HG03103 (cell line): ENCODE results near the gene ZC3H18.

Experiments used
- ATAC-seq: cut with Tn5 transposase; IDR thresholded peaks from one replicate; pipeline ENCODE4 v1.9.1; 2021; ENCODE audit warnings: low read depth; ENCODE audit not compliant: unreplicated experiment

ZC3H18 gene

GRCh38 chr16:88634994-88635670, 64.9 kb downstream of the ZC3H18 start:
- no peak for ATAC-seq

DNA sequence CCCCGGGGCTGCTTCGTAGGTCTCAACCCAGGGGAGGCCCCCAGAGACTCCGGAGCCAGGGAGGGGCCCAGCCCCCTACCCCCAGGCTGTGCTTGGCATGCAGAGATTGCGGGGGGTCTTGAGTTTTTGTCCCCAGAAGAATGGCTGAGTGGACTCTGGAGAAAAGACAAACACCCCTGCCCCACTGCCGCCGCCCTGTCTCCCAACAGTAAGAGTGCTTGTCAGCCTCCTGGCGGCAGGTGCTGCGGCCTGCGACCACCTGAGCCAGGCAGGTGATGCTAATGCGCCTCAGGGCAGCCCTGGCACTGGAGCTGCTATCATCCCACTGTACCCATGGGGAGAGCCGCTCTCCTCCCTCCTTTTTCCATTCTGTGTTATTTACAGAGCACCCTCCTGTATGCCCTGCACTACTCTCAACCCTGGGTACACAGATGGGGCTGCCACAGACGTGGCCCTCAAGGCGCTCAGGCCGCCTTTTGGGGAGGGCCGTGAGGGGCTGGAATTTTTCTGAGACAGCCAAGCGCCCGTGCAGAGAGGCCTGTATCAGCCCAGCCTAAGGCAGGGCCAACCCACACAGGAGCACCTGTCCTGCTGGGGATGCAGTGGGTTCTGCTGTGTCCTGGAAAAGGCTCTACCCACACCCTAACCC, 65.6 kb downstream of the ZC3H18 start:
- no peak for ATAC-seq

DNA sequence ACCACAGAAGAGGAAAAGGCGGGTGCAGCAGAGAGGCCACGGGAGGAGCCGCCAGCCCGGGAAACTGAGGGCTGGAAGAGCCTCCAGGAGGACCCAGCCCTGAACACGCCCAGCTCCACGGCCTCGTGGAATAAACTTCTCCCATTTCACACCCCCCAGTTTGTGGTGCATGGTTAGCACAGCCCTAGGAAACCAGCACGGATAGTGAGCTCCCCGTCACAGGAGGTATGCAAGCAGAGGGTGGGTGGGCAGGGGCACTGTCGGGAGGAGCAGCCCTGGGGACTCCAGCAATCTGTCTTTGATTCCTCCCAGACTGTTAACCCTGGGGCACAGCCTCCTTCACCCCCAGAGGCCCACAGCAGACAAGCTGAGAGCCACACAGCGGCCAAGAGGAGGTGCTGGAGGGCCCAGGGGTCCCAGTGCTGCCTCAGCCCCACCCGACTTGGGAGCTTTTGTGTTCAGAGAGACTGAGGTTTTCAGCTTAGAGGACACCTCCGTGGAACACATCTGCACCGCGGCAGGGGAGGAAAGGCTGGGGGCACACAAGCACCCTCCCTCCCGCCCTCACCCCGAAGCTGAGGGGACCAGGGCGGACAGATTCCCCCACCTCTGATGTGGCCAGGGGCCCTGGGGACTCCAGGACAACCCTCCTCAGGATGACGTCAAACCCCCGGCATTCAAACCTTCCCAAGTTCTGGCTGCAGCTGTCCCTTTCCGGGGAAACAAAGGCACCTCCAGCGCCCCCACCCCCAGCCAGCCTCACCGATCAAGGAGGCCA, 66.5 kb downstream of the ZC3H18 start:
- ATAC-seq = no peak

DNA sequence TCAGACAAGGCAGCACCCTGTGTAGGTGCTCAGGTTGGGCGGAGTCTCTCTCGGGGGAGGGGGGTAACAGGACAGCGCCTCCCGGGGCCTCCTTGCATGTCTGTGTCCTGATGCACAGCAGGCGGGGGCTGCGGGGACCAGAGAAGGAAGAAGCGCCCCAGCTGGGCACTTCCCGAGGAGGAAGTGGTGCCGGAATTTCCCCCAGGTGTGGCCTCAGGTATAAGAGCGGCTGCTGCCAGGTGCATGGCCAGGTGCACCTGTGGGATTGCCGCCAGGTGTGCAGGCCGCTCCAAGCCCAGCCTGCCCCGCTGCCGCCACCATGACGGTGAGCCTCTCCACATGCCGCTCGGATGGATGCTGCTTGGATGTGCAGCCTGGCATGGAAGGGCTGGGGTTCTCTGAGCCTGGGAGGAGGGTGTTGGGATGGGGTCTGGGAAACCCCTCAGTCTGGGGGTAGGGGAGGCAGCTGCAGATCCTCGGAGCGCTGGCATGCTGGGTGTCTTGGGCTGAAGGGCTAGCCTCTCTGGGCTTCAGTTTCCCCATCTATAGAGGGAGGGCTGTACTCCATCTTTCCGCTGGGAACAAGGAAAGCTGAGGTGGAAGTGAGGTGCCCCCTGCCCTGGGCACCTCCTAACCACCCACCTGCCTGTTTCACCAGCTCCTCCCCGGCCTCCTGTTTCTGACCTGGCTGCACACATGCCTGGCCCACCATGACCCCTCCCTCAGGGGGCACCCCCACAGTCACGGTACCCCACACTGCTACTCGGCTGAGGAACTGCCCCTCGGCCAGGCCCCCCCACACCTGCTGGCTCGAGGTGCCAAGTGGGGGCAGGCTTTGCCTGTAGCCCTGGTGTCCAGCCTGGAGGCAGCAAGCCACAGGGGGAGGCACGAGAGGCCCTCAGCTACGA, 68.4 kb downstream of the ZC3H18 start, which contains the start of gene IL17C:
IL17C (plus strand) TSS at position 250 of the 908 bp plus-strand sequence; CDS start at position 320, 70 bp downstream.
- no peak for ATAC-seq

GRCh38 chr16:88639231-88640038, 69.2 kb downstream of the ZC3H18 start:
- ATAC-seq = no peak

DNA sequence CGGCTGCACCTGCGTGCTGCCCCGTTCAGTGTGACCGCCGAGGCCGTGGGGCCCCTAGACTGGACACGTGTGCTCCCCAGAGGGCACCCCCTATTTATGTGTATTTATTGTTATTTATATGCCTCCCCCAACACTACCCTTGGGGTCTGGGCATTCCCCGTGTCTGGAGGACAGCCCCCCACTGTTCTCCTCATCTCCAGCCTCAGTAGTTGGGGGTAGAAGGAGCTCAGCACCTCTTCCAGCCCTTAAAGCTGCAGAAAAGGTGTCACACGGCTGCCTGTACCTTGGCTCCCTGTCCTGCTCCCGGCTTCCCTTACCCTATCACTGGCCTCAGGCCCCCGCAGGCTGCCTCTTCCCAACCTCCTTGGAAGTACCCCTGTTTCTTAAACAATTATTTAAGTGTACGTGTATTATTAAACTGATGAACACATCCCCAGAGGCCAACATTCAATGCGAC, 69.9 kb downstream of the ZC3H18 start:
- ATAC-seq = no peak

DNA sequence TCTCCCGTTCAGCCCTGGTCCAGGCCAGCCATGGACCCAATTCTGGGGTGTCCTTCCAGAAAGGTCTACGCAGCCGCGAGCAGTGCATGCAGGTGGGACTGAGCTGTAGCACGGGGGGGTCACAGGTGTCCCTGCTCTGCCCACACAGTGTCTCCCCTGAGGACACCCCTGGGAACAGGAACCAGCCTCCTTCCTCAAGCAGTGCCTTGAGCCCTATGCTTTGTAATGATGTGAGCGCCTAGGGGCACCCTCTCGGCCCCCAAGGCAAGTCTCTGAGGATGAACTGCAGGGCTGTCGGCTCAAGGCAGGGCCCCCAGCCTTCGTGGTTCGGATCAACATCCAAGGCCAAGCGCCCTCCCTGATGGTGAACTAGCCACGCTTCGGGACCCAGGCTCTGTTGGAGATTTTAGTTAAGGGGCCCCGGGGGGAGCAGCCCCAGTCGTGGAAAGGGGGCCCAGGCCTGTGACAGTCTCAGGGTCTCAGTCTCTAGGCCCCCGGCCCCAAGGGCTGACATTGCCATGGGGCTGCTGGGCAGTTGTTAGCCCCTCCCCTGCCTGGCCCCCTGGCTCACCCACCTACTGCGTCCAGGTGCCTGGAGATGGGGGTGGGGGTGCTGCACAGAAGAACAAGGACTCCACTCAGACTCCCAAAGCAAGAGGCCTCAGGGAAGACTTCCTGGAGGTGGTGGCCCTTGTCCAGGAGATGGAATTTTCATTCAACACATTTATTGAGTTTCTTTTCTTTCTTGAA, 70.5 kb downstream of the ZC3H18 start:
- ATAC-seq = no peak

DNA sequence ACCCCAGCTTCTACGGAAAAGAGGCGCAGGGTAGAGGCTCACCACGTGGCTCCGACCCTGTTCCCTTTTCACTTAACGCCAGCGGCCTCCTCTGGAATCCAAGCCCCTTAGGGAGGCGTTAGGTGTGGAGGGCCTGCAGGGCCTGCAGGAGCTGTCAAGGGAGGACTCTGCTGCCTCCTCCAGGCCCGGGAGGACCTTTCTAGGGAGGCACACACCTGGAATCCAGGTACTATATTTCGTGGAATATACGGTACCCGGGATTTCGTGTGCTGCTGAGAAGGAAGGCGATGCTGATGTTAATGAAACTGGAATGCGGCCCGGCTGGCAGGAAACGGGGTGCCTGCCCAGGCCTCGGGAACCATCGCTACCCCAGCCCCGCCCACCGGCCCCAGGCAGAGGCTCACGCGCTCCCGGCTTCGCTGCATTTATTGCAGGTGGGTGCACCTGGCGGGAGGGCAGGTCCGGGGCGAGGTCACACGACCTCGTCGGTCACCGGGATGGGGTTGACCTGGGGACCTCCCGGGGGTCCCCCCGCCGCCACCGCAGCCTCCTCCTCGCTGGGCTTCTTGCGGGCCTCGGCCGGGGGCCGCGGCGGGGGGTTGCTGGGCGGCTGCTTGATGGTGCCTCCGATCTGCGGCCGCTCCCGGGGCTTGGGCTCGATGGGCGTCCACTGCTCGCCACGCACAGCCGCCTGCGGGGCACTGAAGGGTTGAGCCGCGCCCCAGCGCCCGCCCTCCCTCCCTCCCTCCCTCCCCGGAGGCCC, 72.9 kb downstream of the ZC3H18 start:
- ATAC-seq = no peak

DNA sequence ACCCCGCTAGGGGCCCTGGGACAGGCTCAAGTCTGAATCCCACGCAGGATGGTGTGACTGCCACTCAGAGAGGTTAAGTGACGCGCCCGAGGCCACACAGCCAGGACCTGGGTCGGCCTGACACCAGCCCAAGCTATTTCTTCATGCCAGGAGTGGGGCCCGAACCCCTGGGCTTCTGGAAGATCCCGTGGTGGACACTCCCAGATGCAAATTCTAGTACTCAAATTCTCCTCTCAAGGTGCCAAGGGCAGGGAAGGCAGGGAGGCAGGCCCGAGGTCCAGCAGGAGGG, 73.4 kb downstream of the ZC3H18 start:
- no peak for ATAC-seq

DNA sequence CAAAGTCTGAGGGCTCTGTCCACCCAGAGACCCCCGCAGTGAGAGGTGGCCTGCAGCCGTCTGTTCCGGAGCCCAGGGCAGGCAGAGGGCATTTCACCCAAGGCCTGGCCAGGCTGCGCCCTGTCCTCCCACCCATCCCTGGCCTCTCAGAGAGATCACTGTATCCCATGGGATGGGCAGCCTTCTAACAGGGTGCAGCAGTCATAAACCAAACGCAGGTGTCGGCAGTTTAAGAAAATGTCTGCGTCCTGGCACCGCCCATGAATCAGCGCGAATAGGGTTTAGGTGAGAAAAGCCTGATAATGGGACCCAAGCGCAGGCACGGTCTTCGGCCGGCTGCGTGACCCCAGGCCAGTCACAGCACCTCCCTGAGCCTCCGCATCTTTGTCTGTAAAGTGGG, 75.3 kb downstream of the ZC3H18 start:
- ATAC-seq = no peak

DNA sequence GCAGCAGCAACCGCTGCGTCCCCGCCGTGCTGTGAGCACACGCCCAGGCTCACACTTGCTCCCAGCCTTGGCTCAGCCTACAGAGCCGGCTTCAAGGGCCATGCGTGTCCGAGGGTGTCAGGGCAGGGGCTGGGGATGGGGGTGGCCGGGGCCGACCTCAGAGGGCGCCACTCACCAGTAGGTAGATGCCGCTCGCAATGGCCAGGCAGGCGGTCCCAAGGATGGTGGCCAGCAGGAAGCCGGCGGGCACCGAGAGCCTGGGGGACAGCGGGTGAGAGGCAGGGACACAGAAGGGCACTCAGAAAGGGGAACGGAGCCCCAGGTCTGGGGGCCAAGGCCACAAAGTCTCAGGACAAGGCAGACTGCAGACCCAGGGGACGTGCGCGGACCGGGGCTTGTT, 75.7 kb downstream of the ZC3H18 start:
- no peak for ATAC-seq

DNA sequence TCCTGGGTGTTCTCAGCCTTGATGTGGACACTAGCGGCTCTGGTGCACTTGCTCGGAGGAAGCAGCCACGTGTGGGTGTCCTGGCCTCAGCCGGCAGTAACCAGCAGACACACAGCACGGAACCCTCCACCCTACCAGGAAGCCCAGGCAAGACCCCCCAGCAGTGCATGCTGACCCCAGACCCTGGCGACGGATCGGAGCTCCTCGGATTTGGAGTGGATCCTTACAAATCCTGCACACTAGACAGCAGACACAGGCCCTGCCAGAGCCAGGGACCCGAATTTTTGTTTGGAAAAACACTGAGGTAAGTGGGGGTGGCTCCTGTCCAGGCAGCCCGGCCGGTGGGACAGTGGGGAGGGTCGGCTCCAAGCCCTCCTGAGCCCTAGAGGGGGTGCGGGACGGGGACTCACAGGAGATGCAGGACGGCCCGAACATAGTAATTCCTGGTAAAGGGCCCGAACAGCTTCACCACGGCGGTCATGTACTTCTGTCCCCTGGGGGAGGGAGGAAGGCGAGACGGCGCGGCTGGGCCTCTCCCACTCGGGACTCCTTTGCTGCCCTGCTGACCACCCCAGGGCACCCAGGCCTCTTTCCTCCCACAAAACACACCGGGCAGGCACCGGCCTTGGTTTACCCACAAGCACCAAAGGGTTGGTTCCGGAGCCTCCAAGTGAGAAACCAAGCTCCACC, 76.3 kb downstream of the ZC3H18 start:
- no peak for ATAC-seq

- no peak for ATAC-seq
These were observed 77.2 kb downstream of the ZC3H18 start for GRCh38 chr16:88647178-88648070.

DNA sequence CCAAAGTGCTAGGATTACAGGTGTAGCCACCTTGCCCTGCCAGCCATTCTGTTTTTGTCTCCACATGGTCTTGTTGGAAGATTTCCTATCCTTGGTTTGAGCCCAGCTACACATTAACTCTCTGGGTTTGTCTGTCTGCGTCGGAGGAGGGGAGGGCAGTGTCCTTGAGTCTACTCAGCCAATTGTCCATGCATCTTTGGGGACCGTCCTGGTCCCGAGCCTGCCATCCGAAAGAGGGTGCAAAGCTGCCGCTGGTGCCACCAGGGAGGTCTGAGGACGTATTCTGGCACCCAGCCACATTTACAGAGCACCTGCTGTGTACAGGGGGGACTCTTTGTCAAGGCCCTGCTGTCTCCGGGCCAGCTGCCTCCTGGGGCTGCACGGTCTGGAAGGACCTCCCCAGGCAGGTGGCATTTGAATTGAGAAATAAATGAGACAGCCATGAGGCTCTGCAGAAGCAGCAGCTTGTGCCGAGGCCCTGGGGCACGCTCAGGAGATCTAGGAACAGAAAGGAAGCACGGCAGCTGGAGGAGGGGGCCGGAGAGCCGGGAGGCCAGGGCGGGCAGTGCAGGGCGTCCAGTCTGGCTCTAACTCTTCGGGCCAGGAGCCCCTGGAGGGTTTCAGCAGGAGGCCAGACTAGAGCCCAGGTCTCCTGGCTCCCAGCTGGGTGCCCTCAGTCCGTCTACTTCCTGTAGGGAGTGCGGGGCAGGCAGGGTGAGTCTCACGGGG, 79.2 kb downstream of the ZC3H18 start:
- ATAC-seq = no peak

DNA sequence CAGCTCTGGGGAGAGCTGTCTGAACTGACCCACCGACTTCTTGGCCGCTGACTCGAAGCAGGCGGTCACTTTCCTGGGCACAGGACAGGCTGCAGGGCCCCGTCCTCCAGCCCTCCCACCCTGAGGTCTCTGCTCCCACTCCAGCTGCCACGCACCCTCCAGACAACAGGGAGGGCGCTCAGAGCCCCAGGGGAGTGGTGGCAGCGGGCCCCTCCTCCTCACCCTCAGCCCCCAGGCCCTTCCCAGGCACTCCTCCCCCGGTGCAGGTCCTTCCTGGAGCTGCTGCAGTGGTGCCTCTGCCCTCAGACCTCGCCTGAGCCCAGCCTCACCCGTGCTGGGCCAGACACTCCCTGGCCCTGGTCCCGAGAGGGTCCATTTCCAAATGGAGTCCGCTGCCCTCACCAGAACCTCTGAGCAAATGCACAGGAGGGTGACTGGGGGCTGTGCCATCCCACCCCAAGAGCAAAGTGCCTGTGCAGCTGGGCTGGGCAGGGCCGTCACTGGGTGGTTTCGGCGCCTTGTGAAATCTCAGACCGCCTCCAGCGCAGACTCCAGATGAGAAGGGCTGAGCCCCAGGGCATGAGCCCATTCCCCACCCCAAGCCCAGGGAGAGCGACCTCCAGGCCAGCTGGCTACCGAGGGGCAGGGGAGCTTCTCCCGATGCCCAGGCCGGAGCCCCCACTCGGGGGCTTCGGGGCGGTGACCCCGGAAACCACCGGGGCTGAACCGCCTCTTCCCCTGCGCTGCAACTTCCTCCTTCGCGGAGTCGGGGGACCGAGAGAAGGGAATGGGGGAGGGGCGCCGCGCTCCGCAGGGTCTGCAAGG, 79.9 kb downstream of the ZC3H18 start:
- peak; percentile 2 for ATAC-seq
